ENCODE results near the gene ANGEL1. TPM values are rescaled to one million over a fixed set of nuclear protein-coding genes. Genes with fewer than 3 reads are reported as not detected.

Gene ANGEL1
- total RNA-seq, 2 donors from 2014 or later, result 14.9 to 21.6 TPM

- DNase-seq (no peak), ATAC-seq (no peak)
- intact Hi-C loops (cut with DNase I), result loop anchor here in 1 of 2 donors (5.0 kb wide), 1 partner anchor 70 kb away; no protein-coding TSS in a partner anchor
Measured at GRCh38 chr14:76782115-76782884, 30.4 kb downstream of the ANGEL1 start.

GRCh38 chr14:76781648-76782051 lies 31.0 kb downstream of the ANGEL1 start:
- ATAC-seq, result no peak
- intact Hi-C loops (cut with DNase I), result loop anchor here in 1 of 2 donors (5.0 kb wide), 1 partner anchor 69 kb away; no protein-coding TSS in a partner anchor

GRCh38 chr14:76780875-76781647 lies 31.6 kb downstream of the ANGEL1 start:
- intact Hi-C loops (cut with DNase I), result loop anchor here in 1 of 2 donors (5.0 kb wide), 1 partner anchor 69 kb away; no protein-coding TSS in a partner anchor
- ATAC-seq (peak; percentile 44), DNase-seq (peak; percentile 41)

More at GRCh38 chr14:76781648-76782051, 31.0 kb downstream of the ANGEL1 start:
- DNase-seq, result no peak

GRCh38 chr14:76780360-76780759 lies 32.3 kb downstream of the ANGEL1 start:
- no peak for DNase-seq
- intact Hi-C loops (cut with DNase I), result loop anchor here in 1 of 2 donors (5.0 kb wide), 1 partner anchor 68 kb away; no protein-coding TSS in a partner anchor
- ATAC-seq, result no peak

GRCh38 chr14:76780058-76780345 lies 32.7 kb downstream of the ANGEL1 start:
- DNase-seq, result no peak
- intact Hi-C loops (cut with DNase I), result loop anchor here in 1 of 2 donors (5.0 kb wide), 1 partner anchor 68 kb away; no protein-coding TSS in a partner anchor
- ATAC-seq, result no peak

- no peak for ATAC-seq
Measured at GRCh38 chr14:76779221-76780057, 33.2 kb downstream of the ANGEL1 start.

GRCh38 chr14:76778546-76779215 lies 34.0 kb downstream of the ANGEL1 start:
- intact Hi-C loops (cut with DNase I), result no loop called here
- DNase-seq, result no peak
- no peak for ATAC-seq

More at GRCh38 chr14:76779221-76780057, 33.2 kb downstream of the ANGEL1 start:
- intact Hi-C loops (cut with DNase I), result loop anchor here in 1 of 2 donors (5.0 kb wide), 1 partner anchor 67 kb away; no protein-coding TSS in a partner anchor
- DNase-seq, result no peak

GRCh38 chr14:76777721-76778120 lies 35.0 kb downstream of the ANGEL1 start:
- DNase-seq, result peak; percentile 26
- no peak for ATAC-seq
- intact Hi-C loops (cut with DNase I), result no loop called here

- no peak for DNase-seq
- no peak for ATAC-seq
- intact Hi-C loops (cut with DNase I), result no loop called here
Measured at GRCh38 chr14:76776428-76777251, 36.0 kb downstream of the ANGEL1 start.

- DNase-seq (peak; percentile 28), ATAC-seq (no peak)
- intact Hi-C loops (cut with DNase I), result no loop called here
Measured at GRCh38 chr14:76775695-76776427, 36.8 kb downstream of the ANGEL1 start.

GRCh38 chr14:76774821-76775694 lies 37.6 kb downstream of the ANGEL1 start:
- ATAC-seq, result no peak
- DNase-seq, result peak; percentile 18
- intact Hi-C loops (cut with DNase I), result no loop called here

- ATAC-seq (no peak), DNase-seq (peak; percentile 18)
- intact Hi-C loops (cut with DNase I), result no loop called here
Measured at GRCh38 chr14:76773956-76774820, 38.5 kb downstream of the ANGEL1 start.

- DNase-seq, result peak; percentile 85
- intact Hi-C loops (cut with DNase I), result no loop called here
Measured at GRCh38 chr14:76773188-76773885, 39.3 kb downstream of the ANGEL1 start.

GRCh38 chr14:76772300-76773187 lies 40.1 kb downstream of the ANGEL1 start:
- DNase-seq (peak; percentile 82), ATAC-seq (peak; percentile 55 to 63)
- intact Hi-C loops (cut with DNase I), result no loop called here

More at GRCh38 chr14:76773188-76773885, 39.3 kb downstream of the ANGEL1 start:
- ATAC-seq, result peak; percentile 58 to 78
